ENCODE data around the gene MARF1. TPM values are rescaled to one million over a fixed set of nuclear protein-coding genes. Genes with fewer than 3 reads are reported as not detected.
A peak's percentile ranks its signal among the peaks of the same experiment; 100 is the strongest.

MARF1 gene
- total and polyA plus RNA-seq, 9 of the 15 experiments (the other 6 are each of a cell fraction or from before 2014, with no cell fraction given), result 4.7 to 33.2 (median 11.7) TPM

- Histone ChIP-seq H2AFZ (ENCODE audit: low read depth, low read length) (no peak overlapping the region), H3K4me1 (replicated peaks in 1 of 2; ENCODE audit: control insufficient read depth in 2 of 2, insufficient read depth in 2 of 2, low read length in 2 of 2) (no peaks in the 10 kb centered on the region), H3K4me2 (ENCODE audit: insufficient read depth, low read length) (no peak overlapping the region), H3K79me2 (ENCODE audit: control insufficient read depth, insufficient read depth, low read length) (no peaks in the 10 kb centered on the region), H3K36me3 (ENCODE audit: control insufficient read depth, insufficient read depth, low read length) (peaks cover 76% of the 10 kb centered on the region), H3K27me3 (ENCODE audit: control insufficient read depth in 2 of 2, insufficient read depth in 2 of 2, low read length in 2 of 2) (no peaks in the 10 kb centered on the region), H3K27ac (ENCODE audit: extremely low read depth, low read depth, low read length) (no peak overlapping the region), H3K4me3 (no peak overlapping the region), H3K9me3 (replicated peaks; ENCODE audit: control insufficient read depth, insufficient read depth, low read depth, low read length) (no peaks in the 10 kb centered on the region), H3K9me1 (ENCODE audit: control insufficient read depth, insufficient read depth, low read length) (no peaks in the 10 kb centered on the region), H3K9ac (ENCODE audit: insufficient read depth in 1 of 2, low read depth in 2 of 2, low read length in 2 of 2) (no peak overlapping the region), H4K20me1 (replicated peaks; ENCODE audit: control insufficient read depth, insufficient read depth, low read length) (no peaks in the 10 kb centered on the region)
- no TSS peak for BruUV-seq (replicated peaks)
- in situ Hi-C loops (cut with MboI), result no loop called here
- 90% methylated on average over 4 of the region's 4 CpGs for WGBS (ENCODE audit: insufficient coverage, low coverage, missing lambda C conversion rate)
- intact Hi-C loops (cut with micrococcal nuclease), result no loop called here
- ChIA-PET CTCF (ENCODE audit: low intra/inter-chr PET ratio) (no interaction called here), POLR2A (interaction anchor here (0.6 kb wide), 1 partner anchor 15 kb away, joined by 3 read pairs; no protein-coding TSS in a partner anchor)
- FAIRE-seq (no peak), DNase-seq (ENCODE audit: extremely low read depth in 1 of 4, low spot score in 3 of 4) (no peak), ATAC-seq (no peak)
- TF ChIP-seq ZNF274 (IDR thresholded peaks at IDR 0.05; ENCODE audit: borderline replicate concordance, low read depth, low read length) (no peak), HDAC2 (IDR thresholded peaks at IDR 0.05) (no peak; the same call in 1 of the 2 replicates), KDM1A (IDR thresholded peaks at IDR 0.05) (peak in 1 of 2 experiments; percentile 23; a peak in 2 of 4 replicates), GTF2F1 (IDR thresholded peaks at IDR 0.05; ENCODE audit: low read depth, low read length) (no peak), LCOR (CRISPR knock-in tag; IDR thresholded peaks at IDR 0.05) (no peak), ZNF354B (CRISPR knock-in tag; IDR thresholded peaks at IDR 0.05) (no peak), ILF3 (IDR thresholded peaks at IDR 0.05; ENCODE audit: borderline replicate concordance) (no peak), SRSF9 (IDR thresholded peaks at IDR 0.05; ENCODE audit: borderline replicate concordance, low read depth, low read length) (no peak), CHD1 (IDR thresholded peaks at IDR 0.05; ENCODE audit: low read length) (no peak), JUNB (CRISPR knock-in tag; conservative IDR thresholded peaks at IDR 0.05) (no peak), STAT6 (CRISPR knock-in tag; IDR thresholded peaks at IDR 0.05) (no peak), SMAD2 (IDR thresholded peaks at IDR 0.05; ENCODE audit: low read depth, low read length) (no peak)
- TF ChIP-seq, protein P1, sequence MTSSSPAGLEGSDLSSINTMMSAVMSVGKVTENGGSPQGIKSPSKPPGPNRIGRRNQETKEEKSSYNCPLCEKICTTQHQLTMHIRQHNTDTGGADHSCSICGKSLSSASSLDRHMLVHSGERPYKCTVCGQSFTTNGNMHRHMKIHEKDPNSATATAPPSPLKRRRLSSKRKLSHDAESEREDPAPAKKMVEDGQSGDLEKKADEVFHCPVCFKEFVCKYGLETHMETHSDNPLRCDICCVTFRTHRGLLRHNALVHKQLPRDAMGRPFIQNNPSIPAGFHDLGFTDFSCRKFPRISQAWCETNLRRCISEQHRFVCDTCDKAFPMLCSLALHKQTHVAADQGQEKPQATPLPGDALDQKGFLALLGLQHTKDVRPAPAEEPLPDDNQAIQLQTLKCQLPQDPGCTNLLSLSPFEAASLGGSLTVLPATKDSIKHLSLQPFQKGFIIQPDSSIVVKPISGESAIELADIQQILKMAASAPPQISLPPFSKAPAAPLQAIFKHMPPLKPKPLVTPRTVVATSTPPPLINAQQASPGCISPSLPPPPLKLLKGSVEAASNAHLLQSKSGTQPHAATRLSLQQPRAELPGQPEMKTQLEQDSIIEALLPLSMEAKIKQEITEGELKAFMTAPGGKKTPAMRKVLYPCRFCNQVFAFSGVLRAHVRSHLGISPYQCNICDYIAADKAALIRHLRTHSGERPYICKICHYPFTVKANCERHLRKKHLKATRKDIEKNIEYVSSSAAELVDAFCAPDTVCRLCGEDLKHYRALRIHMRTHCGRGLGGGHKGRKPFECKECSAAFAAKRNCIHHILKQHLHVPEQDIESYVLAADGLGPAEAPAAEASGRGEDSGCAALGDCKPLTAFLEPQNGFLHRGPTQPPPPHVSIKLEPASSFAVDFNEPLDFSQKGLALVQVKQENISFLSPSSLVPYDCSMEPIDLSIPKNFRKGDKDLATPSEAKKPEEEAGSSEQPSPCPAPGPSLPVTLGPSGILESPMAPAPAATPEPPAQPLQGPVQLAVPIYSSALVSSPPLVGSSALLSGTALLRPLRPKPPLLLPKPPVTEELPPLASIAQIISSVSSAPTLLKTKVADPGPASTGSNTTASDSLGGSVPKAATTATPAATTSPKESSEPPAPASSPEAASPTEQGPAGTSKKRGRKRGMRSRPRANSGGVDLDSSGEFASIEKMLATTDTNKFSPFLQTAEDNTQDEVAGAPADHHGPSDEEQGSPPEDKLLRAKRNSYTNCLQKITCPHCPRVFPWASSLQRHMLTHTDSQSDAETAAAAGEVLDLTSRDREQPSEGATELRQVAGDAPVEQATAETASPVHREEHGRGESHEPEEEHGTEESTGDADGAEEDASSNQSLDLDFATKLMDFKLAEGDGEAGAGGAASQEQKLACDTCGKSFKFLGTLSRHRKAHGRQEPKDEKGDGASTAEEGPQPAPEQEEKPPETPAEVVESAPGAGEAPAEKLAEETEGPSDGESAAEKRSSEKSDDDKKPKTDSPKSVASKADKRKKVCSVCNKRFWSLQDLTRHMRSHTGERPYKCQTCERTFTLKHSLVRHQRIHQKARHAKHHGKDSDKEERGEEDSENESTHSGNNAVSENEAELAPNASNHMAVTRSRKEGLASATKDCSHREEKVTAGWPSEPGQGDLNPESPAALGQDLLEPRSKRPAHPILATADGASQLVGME (CRISPR knock-in tag; IDR thresholded peaks at IDR 0.05), result no peak
Measured at GRCh38 chr16:15617901-15618300, 25.1 kb downstream of the MARF1 start.
